Measurements from ENCODE around the gene ZC3H13.
A peak's percentile ranks its signal among the peaks of the same experiment; 100 is the strongest.

Gene ZC3H13

GRCh38 chr13:46051968-46052318 is 603 bp downstream of the ZC3H13 start:
- no peak for DNase-seq (ENCODE audit: low spot score)
- no peak for TF ChIP-seq CTCF (IDR thresholded peaks at IDR 0.05)
- H3K27ac ChIP-seq, result peak overlapping the region; percentile 95 to 98
- H3K4me3 ChIP-seq, result peak overlapping the region; percentile 94

GRCh38 chr13:46050771-46051170 is 1.8 kb downstream of the ZC3H13 start:
- Histone ChIP-seq H3K4me3 (peak overlapping the region; percentile 94), H3K27ac (no peak overlapping the region)
- no peak for TF ChIP-seq CTCF (IDR thresholded peaks at IDR 0.05)
- no peak for DNase-seq (ENCODE audit: low spot score)

- no peak overlapping the region for H3K4me3 ChIP-seq
- no peak for TF ChIP-seq CTCF (IDR thresholded peaks at IDR 0.05)
These were observed 7.1 kb downstream of the ZC3H13 start for GRCh38 chr13:46045424-46045823.

GRCh38 chr13:46043647-46044046 is 8.9 kb downstream of the ZC3H13 start:
- DNase-seq (ENCODE audit: low spot score), result no peak
- TF ChIP-seq CTCF (IDR thresholded peaks at IDR 0.05), result no peak
- Histone ChIP-seq H3K27ac (no peak overlapping the region), H3K4me3 (no peak overlapping the region)

More at GRCh38 chr13:46045424-46045823, 7.1 kb downstream of the ZC3H13 start:
- DNase-seq (ENCODE audit: low spot score), result no peak
- H3K27ac ChIP-seq, result no peak overlapping the region

- no peak for DNase-seq (ENCODE audit: low spot score)
- no peak for TF ChIP-seq CTCF (IDR thresholded peaks at IDR 0.05)
- no peak overlapping the region for H3K4me3 ChIP-seq
These were observed 11.1 kb downstream of the ZC3H13 start for GRCh38 chr13:46041419-46041839.

GRCh38 chr13:46040763-46041162 is 11.8 kb downstream of the ZC3H13 start:
- Histone ChIP-seq H3K4me3 (no peak overlapping the region), H3K27ac (no peak overlapping the region)
- no peak for DNase-seq (ENCODE audit: low spot score)
- no peak for TF ChIP-seq CTCF (IDR thresholded peaks at IDR 0.05)

More at GRCh38 chr13:46041419-46041839, 11.1 kb downstream of the ZC3H13 start:
- no peak overlapping the region for H3K27ac ChIP-seq

- H3K4me3 ChIP-seq, result no peak overlapping the region
- DNase-seq (ENCODE audit: low spot score), result no peak
- no peak overlapping the region for H3K27ac ChIP-seq
- TF ChIP-seq CTCF (IDR thresholded peaks at IDR 0.05), result no peak
These were observed 12.9 kb downstream of the ZC3H13 start for GRCh38 chr13:46039411-46040182.
